Activated CD4-positive, alpha-beta memory T cell treated with anti-CD3 and anti-CD28 coated beads, Interleukin-2, amount 10 ng/mL, durations not matched to agents 7 days and 5 days (primary cell): ENCODE data around the gene CHRD. TPM values are rescaled to one million over a fixed set of nuclear protein-coding genes. Genes with fewer than 3 reads are reported as not detected.
A peak's percentile ranks its signal among the peaks of the same experiment; 100 is the strongest.
"Not testable (repeated sequence)": the region's sequence is repeated elsewhere in the genome, so short reads cannot be mapped to it uniquely, and the experiment has no call there.

Experiments
- CTCF ChIA-PET: fragments of 350-600 bp; sonication (Branson Sonifier 250); formaldehyde crosslinking; loops from one replicate; lab custom pipeline; 2021; ENCODE audit warnings: antibody characterized with exemption, inconsistent platforms; lab: Charles Lee
- POLR2A ChIA-PET: fragments of 350-600 bp; sonication (Branson Sonifier 250); formaldehyde crosslinking; loops from one replicate; lab custom pipeline; 2021; ENCODE audit warnings: antibody characterized with exemption; lab: Charles Lee
- DNase-seq: peaks from one replicate; pipeline ENCODE4 v3.0.0-alpha.2; 2020
- H3K27ac Mint-ChIP-seq: one replicate; pipeline ENCODE4 v1.8.0; 2021; ENCODE audit warnings: mild to moderate bottlenecking, mixed read lengths
- H3K27me3 Mint-ChIP-seq: one replicate; pipeline ENCODE4 v1.8.0; 2021; ENCODE audit warnings: mixed read lengths
- H3K36me3 Mint-ChIP-seq: one replicate; pipeline ENCODE4 v1.8.0; 2021; ENCODE audit warnings: low read depth, mixed read lengths
- H3K4me1 Mint-ChIP-seq: one replicate; pipeline ENCODE4 v1.8.0; 2021; ENCODE audit warnings: mixed read lengths
- H3K4me3 Mint-ChIP-seq: one replicate; pipeline ENCODE4 v1.8.0; 2021; ENCODE audit warnings: mild to moderate bottlenecking, mixed read lengths
- H3K9me3 Mint-ChIP-seq: one replicate; pipeline ENCODE4 v1.8.0; 2021; ENCODE audit warnings: mixed read lengths
- total RNA-seq, 2 experiments: library from RNA; stranded (reverse); gene quantifications; one replicate each; pipeline ENCODE4 v1.2.3, GENCODE V29; 2021

CHRD gene
- total RNA-seq, 2 experiments from 2014 or later, result not detected

- Mint-ChIP-seq H3K27me3 (no peaks in the 10 kb centered on the region), H3K27ac (no peak overlapping the region), H3K4me3 (peak overlapping the region; percentile 11), H3K9me3 (no peaks in the 10 kb centered on the region), H3K4me1 (peaks cover 44% of the 10 kb centered on the region), H3K36me3 (peaks cover 16% of the 10 kb centered on the region)
- POLR2A ChIA-PET, result interaction anchor here (1.1 to 2.5 kb wide), 2 partner anchors 11 to 23 kb away, joined by 3 to 13 read pairs; partner anchors contain the start of genes CLCN2 and POLR2H
- CTCF ChIA-PET, result interaction anchor here (1.2 kb wide), 1 partner anchor 15 kb away, joined by 3 read pairs; no protein-coding TSS in a partner anchor
- no peak for DNase-seq
Observed at GRCh38 chr3:184338511-184338945, 41.3 kb upstream of the CHRD start.

- Mint-ChIP-seq H3K9me3 (no peaks in the 10 kb centered on the region), H3K27me3 (no peaks in the 10 kb centered on the region), H3K4me3 (no peak overlapping the region), H3K36me3 (peaks cover 11% of the 10 kb centered on the region), H3K4me1 (peaks cover 39% of the 10 kb centered on the region), H3K27ac (no peak overlapping the region)
- POLR2A ChIA-PET, result interaction anchor here (1.1 kb wide), 1 partner anchor 12 kb away, joined by 3 read pairs; no protein-coding TSS in a partner anchor
- CTCF ChIA-PET, result interaction anchor here (1.2 kb wide), 1 partner anchor 15 kb away, joined by 3 read pairs; no protein-coding TSS in a partner anchor
- DNase-seq, result no peak
Observed at GRCh38 chr3:184339001-184339400, 40.9 kb upstream of the CHRD start.

- DNase-seq, CTCF ChIA-PET, H3K27me3 Mint-ChIP-seq, H3K36me3 Mint-ChIP-seq, H3K27ac Mint-ChIP-seq, H3K4me3 Mint-ChIP-seq, POLR2A ChIA-PET, H3K9me3 Mint-ChIP-seq: not testable (repeated sequence)
- peaks cover 34% of the 10 kb centered on the region for H3K4me1 Mint-ChIP-seq
Observed at GRCh38 chr3:184339451-184340135, 40.3 kb upstream of the CHRD start.

- H3K27ac Mint-ChIP-seq, result no peak overlapping the region
- ChIA-PET CTCF (interaction anchor here (1.1 kb wide), 1 partner anchor 12 kb away, joined by 4 read pairs; no protein-coding TSS in a partner anchor), POLR2A (interaction anchor here (0.6 kb wide), 1 partner anchor 76 kb away, joined by 4 read pairs; no protein-coding TSS in a partner anchor)
- H3K36me3 Mint-ChIP-seq, result peaks cover 2% of the 10 kb centered on the region
- H3K4me1 Mint-ChIP-seq, result peaks cover 19% of the 10 kb centered on the region
- no peak for DNase-seq
- no peaks in the 10 kb centered on the region for H3K9me3 Mint-ChIP-seq
- no peaks in the 10 kb centered on the region for H3K27me3 Mint-ChIP-seq
- H3K4me3 Mint-ChIP-seq, result no peak overlapping the region
Observed at GRCh38 chr3:184341925-184342324, 37.9 kb upstream of the CHRD start.

- Mint-ChIP-seq H3K36me3 (peaks cover 2% of the 10 kb centered on the region), H3K4me1 (peaks cover 21% of the 10 kb centered on the region), H3K27me3 (no peaks in the 10 kb centered on the region), H3K27ac (no peak overlapping the region), H3K9me3 (no peaks in the 10 kb centered on the region), H3K4me3 (no peak overlapping the region)
- POLR2A ChIA-PET, result no interaction called here
- CTCF ChIA-PET, result no interaction called here
- no peak for DNase-seq
Observed at GRCh38 chr3:184343200-184343876, 36.5 kb upstream of the CHRD start.

- Mint-ChIP-seq H3K27ac (no peak overlapping the region), H3K36me3 (peaks cover 2% of the 10 kb centered on the region), H3K4me1 (peaks cover 18% of the 10 kb centered on the region), H3K27me3 (no peaks in the 10 kb centered on the region), H3K9me3 (no peaks in the 10 kb centered on the region), H3K4me3 (no peak overlapping the region)
- no peak for DNase-seq
- CTCF ChIA-PET, result interaction anchor here (0.7 kb wide), 2 partner anchors 27 to 198 kb away, joined by 3 to 4 read pairs; no protein-coding TSS in a partner anchor
- POLR2A ChIA-PET, result interaction anchor here (1.1 kb wide), 1 partner anchor 17 kb away, joined by 3 read pairs; the partner anchor contains the start of genes CLCN2 and POLR2H
Observed at GRCh38 chr3:184344579-184345316, 35.1 kb upstream of the CHRD start.

GRCh38 chr3:184345317-184346144 is 34.3 kb upstream of the CHRD start:
- no peak for DNase-seq
- Mint-ChIP-seq H3K36me3 (peaks cover 2% of the 10 kb centered on the region), H3K4me3 (no peak overlapping the region), H3K27ac (no peak overlapping the region), H3K4me1 (peaks cover 17% of the 10 kb centered on the region), H3K27me3 (no peaks in the 10 kb centered on the region), H3K9me3 (no peaks in the 10 kb centered on the region)
- ChIA-PET POLR2A (interaction anchor here (1.1 kb wide), 1 partner anchor 16 kb away, joined by 3 read pairs; the partner anchor contains the start of genes CLCN2 and POLR2H), CTCF (interaction anchor here (0.7 to 0.8 kb wide), 2 partner anchors 9 to 197 kb away, joined by 3 to 4 read pairs; no protein-coding TSS in a partner anchor)

GRCh38 chr3:184346480-184347190 is 33.2 kb upstream of the CHRD start:
- Mint-ChIP-seq H3K4me3 (no peak overlapping the region), H3K27ac (no peak overlapping the region), H3K27me3 (no peaks in the 10 kb centered on the region), H3K36me3 (peaks cover 2% of the 10 kb centered on the region), H3K4me1 (peaks cover 9% of the 10 kb centered on the region), H3K9me3 (no peaks in the 10 kb centered on the region)
- POLR2A ChIA-PET, result interaction anchor here (2.4 kb wide), 1 partner anchor 15 kb away, joined by 10 read pairs; the partner anchor contains the start of genes CLCN2 and POLR2H
- no peak for DNase-seq
- CTCF ChIA-PET, result interaction anchor here (0.9 kb wide), 1 partner anchor 17 kb away, joined by 3 read pairs; no protein-coding TSS in a partner anchor

- ChIA-PET CTCF (interaction anchor here (0.9 to 1.3 kb wide), 2 partner anchors 16 to 24 kb away, joined by 3 to 6 read pairs; no protein-coding TSS in a partner anchor), POLR2A (interaction anchor here (1.0 to 2.4 kb wide), 4 partner anchors 10 to 32 kb away, joined by 3 to 10 read pairs (median 4); partner anchors contain the start of genes CLCN2 and POLR2H)
- H3K4me3 Mint-ChIP-seq, result no peak overlapping the region
- no peaks in the 10 kb centered on the region for H3K9me3 Mint-ChIP-seq
- no peak overlapping the region for H3K27ac Mint-ChIP-seq
- DNase-seq, result no peak
- H3K4me1 Mint-ChIP-seq, result peaks cover 9% of the 10 kb centered on the region
- H3K36me3 Mint-ChIP-seq, result peaks cover 2% of the 10 kb centered on the region
- H3K27me3 Mint-ChIP-seq, result no peaks in the 10 kb centered on the region
Observed at GRCh38 chr3:184347321-184348056, 32.4 kb upstream of the CHRD start.

GRCh38 chr3:184348057-184348382 is 31.8 kb upstream of the CHRD start:
- ChIA-PET CTCF (interaction anchor here (1.3 kb wide), 1 partner anchor 24 kb away, joined by 6 read pairs; no protein-coding TSS in a partner anchor), POLR2A (interaction anchor here (1.0 to 2.4 kb wide), 4 partner anchors 10 to 32 kb away, joined by 3 to 10 read pairs (median 4); partner anchors contain the start of genes CLCN2 and POLR2H)
- Mint-ChIP-seq H3K27ac (no peak overlapping the region), H3K4me1 (peaks cover 9% of the 10 kb centered on the region), H3K9me3 (no peaks in the 10 kb centered on the region), H3K4me3 (no peak overlapping the region), H3K36me3 (peaks cover 2% of the 10 kb centered on the region), H3K27me3 (no peaks in the 10 kb centered on the region)
- DNase-seq, result no peak
